HCT116 (cell line): ENCODE data around the gene ABCG8. TPM values are rescaled to one million over a fixed set of nuclear protein-coding genes. Genes with fewer than 3 reads are reported as not detected.

ENCODE experiments used
- total RNA-seq: library from RNA; stranded (reverse); gene quantifications from one replicate; pipeline ENCODE4 v1.2.1, GENCODE V29; 2021; ENCODE audit not compliant: unreplicated experiment

ABCG8 gene
- total RNA-seq, 1 experiment from 2014 or later, result 0.05 TPM

Other genes with a start within 250 kb of the ABCG8 start
- gene THADA, start 242.9 kb upstream of the ABCG8 start, total RNA-seq, result 30.7 TPM
- 7.8 TPM for gene PLEKHH2, start 201.7 kb upstream of the ABCG8 start, total RNA-seq
- 0.20 TPM for gene C1GALT1C1L, start 162.5 kb upstream of the ABCG8 start, total RNA-seq
- gene DYNC2LI1, start 64.9 kb upstream of the ABCG8 start, total RNA-seq, result 16.7 TPM
- gene ABCG5, start 132 bp upstream of the ABCG8 start, total RNA-seq, result not detected
- 210 TPM for gene LRPPRC, start 157.0 kb downstream of the ABCG8 start, total RNA-seq